H1 (cell line): ENCODE data around the gene MTM1. TPM values are rescaled to one million over a fixed set of nuclear protein-coding genes. Genes with fewer than 3 reads are reported as not detected.

Source experiments
- CTCF ChIA-PET: fragments of 300-600 bp; sonication (Branson Sonifier 250); formaldehyde crosslinking; loops from one replicate; lab custom pipeline; 2021; ENCODE audit not compliant: partially characterized antibody; lab: Charles Lee
- POLR2A ChIA-PET: fragments of 300-600 bp; sonication (Branson Sonifier 250); formaldehyde crosslinking; loops from one replicate; lab custom pipeline; 2021; ENCODE audit warnings: inconsistent platforms; ENCODE audit not compliant: partially characterized antibody; lab: Charles Lee
- DNase-seq, 2 experiments: peaks; one replicate each; pipeline versions ENCODE4 v3.0.0 to v3.0.0-alpha.2; 2010 to 2022; ENCODE audit warnings: low spot score in 2 of 2, low read depth in 1 of 2, mixed read lengths in 1 of 2
- FAIRE-seq: peaks from 2 replicates; lab custom pipeline; 2011; peaks lifted over from hg19 to GRCh38; lab: Jason Lieb, UNC
- H2AFZ ChIP-seq: 2 replicates; pipeline ENCODE4 v1.8.1; 2012; ENCODE audit warnings: low read length, inconsistent platforms
- H2AK5ac ChIP-seq: 2 replicates; pipeline ENCODE4 v1.6.1; 2013; ENCODE audit warnings: low read depth, low read length
- H2BK120ac ChIP-seq: replicated peaks from 2 replicates; pipeline ENCODE3; 2013; ENCODE audit warnings: low read depth, low read length, inconsistent platforms
- H2BK12ac ChIP-seq: 2 replicates; pipeline ENCODE4 v1.6.1; 2013; ENCODE audit warnings: low read depth, low read length
- H2BK15ac ChIP-seq: 2 replicates; pipeline ENCODE4 v1.6.1; 2013; ENCODE audit warnings: low read length
- H2BK20ac ChIP-seq: 2 replicates; pipeline ENCODE4 v1.6.1; 2013; ENCODE audit warnings: low read length
- H2BK5ac ChIP-seq: 2 replicates; pipeline ENCODE4 v1.6.1; 2013; ENCODE audit warnings: low read depth, low read length
- H3K14ac ChIP-seq: 2 replicates; pipeline ENCODE4 v1.6.1; 2013; ENCODE audit warnings: inconsistent platforms; ENCODE audit not compliant: insufficient read length
- H3K18ac ChIP-seq: 2 replicates; pipeline ENCODE4 v1.6.1; 2013; ENCODE audit warnings: low read length; ENCODE audit errors: extremely low read depth
- H3K23ac ChIP-seq: 2 replicates; pipeline ENCODE4 v1.6.1; 2013; ENCODE audit warnings: inconsistent platforms; ENCODE audit not compliant: insufficient read length
- H3K23me2 ChIP-seq: 2 replicates; pipeline ENCODE4 v1.6.1; 2013; ENCODE audit warnings: low read depth, low read length
- H3K27ac ChIP-seq: 2 replicates; pipeline ENCODE4 v1.6.1; 2011; ENCODE audit warnings: low read depth, low read length, inconsistent platforms
- H3K27me3 ChIP-seq, 4 experiments: replicated peaks in 1 of 4; 1 replicate in 1 of 4; 2 replicates in 3 of 4; pipeline versions ENCODE4 v1.6.1 to v1.8.1; 2011 to 2013; ENCODE audit warnings: low read length in 3 of 4, mild to moderate bottlenecking in 3 of 4, inconsistent platforms in 2 of 4, mixed read lengths in 2 of 4, moderate library complexity in 1 of 4; ENCODE audit not compliant: control insufficient read depth in 3 of 4, insufficient read depth in 3 of 4; ENCODE audit errors: extremely low read depth in 1 of 4
- H3K36me3 ChIP-seq, 4 experiments: 2 replicates each; pipeline versions ENCODE4 v1.6.1 to v1.8.1; 2011 to 2013; ENCODE audit warnings: mild to moderate bottlenecking in 4 of 4, low read length in 3 of 4, moderate library complexity in 2 of 4, control low read depth in 1 of 4, inconsistent platforms in 1 of 4; ENCODE audit not compliant: insufficient read depth in 4 of 4, control insufficient read depth in 2 of 4
- H3K4ac ChIP-seq: replicated peaks from 2 replicates; pipeline ENCODE3; 2013; ENCODE audit warnings: low read length, low read depth, mixed read lengths, inconsistent platforms; ENCODE audit not compliant: insufficient read length
- H3K4me1 ChIP-seq, 4 experiments: replicated peaks in 1 of 4; 1 replicate in 1 of 4; 2 replicates in 3 of 4; pipeline versions ENCODE4 v1.6.1 to v1.8.1; 2011 to 2013; ENCODE audit warnings: low read length in 3 of 4, inconsistent platforms in 2 of 4, mixed read lengths in 1 of 4; ENCODE audit not compliant: insufficient read depth in 4 of 4, control insufficient read depth in 3 of 4
- H3K4me2 ChIP-seq, 2 experiments: 2 replicates each; pipeline versions ENCODE4 v1.6.1 to v1.8.1; 2011 to 2013; ENCODE audit warnings: low read depth in 2 of 2, low read length in 2 of 2, control low read depth in 1 of 2, inconsistent platforms in 1 of 2, mild to moderate bottlenecking in 1 of 2; ENCODE audit not compliant: insufficient read depth in 1 of 2
- H3K4me3 ChIP-seq, 4 experiments: fragments of 200-600, 300-600 bp in 1 of 4; sonication (generic), shearing (Covaris generic), sonication (Bioruptor Twin) in 1 of 4; 2 replicates each; pipeline versions ENCODE4 v1.5.1 to v1.8.1; 2011 to 2016; ENCODE audit warnings: low read length in 4 of 4, low read depth in 3 of 4, control low read depth in 2 of 4, inconsistent platforms in 2 of 4, mild to moderate bottlenecking in 2 of 4, mixed read lengths in 1 of 4, moderate library complexity in 1 of 4; ENCODE audit not compliant: insufficient read depth in 2 of 4; ENCODE audit errors: extremely low read depth in 1 of 4
- H3K56ac ChIP-seq: replicated peaks from 2 replicates; pipeline ENCODE3; 2013; ENCODE audit warnings: low read depth, mild to moderate bottlenecking, mixed read lengths, low read length, inconsistent platforms; ENCODE audit not compliant: insufficient read length
- H3K79me1 ChIP-seq: 2 replicates; pipeline ENCODE4 v1.6.1; 2013; ENCODE audit warnings: low read depth, low read length, control low read depth
- H3K79me2 ChIP-seq, 2 experiments: 2 replicates each; pipeline versions ENCODE4 v1.6.1 to v1.8.1; 2012 to 2013; ENCODE audit warnings: low read length in 2 of 2, mild to moderate bottlenecking in 2 of 2, inconsistent platforms in 1 of 2; ENCODE audit not compliant: insufficient read depth in 2 of 2, control insufficient read depth in 1 of 2
- H3K9ac ChIP-seq, 4 experiments: replicated peaks in 1 of 4; 1 replicate in 1 of 4; 2 replicates in 3 of 4; pipeline versions ENCODE4 v1.6.1 to v1.8.1; 2011 to 2013; ENCODE audit warnings: low read depth in 3 of 4, low read length in 3 of 4, control low read depth in 2 of 4, mild to moderate bottlenecking in 2 of 4, moderate library complexity in 2 of 4, inconsistent platforms in 1 of 4; ENCODE audit errors: extremely low read depth in 1 of 4
- H3K9me3 ChIP-seq, 2 experiments: 2 replicates each; pipeline versions ENCODE4 v1.6.1 to v1.8.1; 2012 to 2013; ENCODE audit warnings: mild to moderate bottlenecking in 2 of 2, moderate library complexity in 2 of 2, control low read depth in 1 of 2, inconsistent platforms in 1 of 2, low read depth in 1 of 2, low read length in 1 of 2, mixed read lengths in 1 of 2; ENCODE audit not compliant: insufficient read depth in 2 of 2
- H4K20me1 ChIP-seq, 2 experiments: replicated peaks in 1 of 2; 2 replicates each; pipeline versions ENCODE3 to v1.8.1; 2011 to 2013; ENCODE audit warnings: inconsistent platforms in 2 of 2, low read length in 2 of 2, mild to moderate bottlenecking in 1 of 2; ENCODE audit not compliant: insufficient read depth in 2 of 2, control insufficient read depth in 1 of 2
- H4K5ac ChIP-seq: 2 replicates; pipeline ENCODE4 v1.6.1; 2013; ENCODE audit warnings: low read length, low read depth, mixed read lengths, inconsistent platforms; ENCODE audit not compliant: insufficient read length
- H4K8ac ChIP-seq: 2 replicates; pipeline ENCODE4 v1.8.0; 2013; ENCODE audit warnings: mild to moderate bottlenecking, moderate library complexity, low read length, inconsistent platforms; ENCODE audit not compliant: insufficient read depth; ENCODE audit errors: extremely low read depth
- H4K91ac ChIP-seq: replicated peaks from 2 replicates; pipeline ENCODE3; 2013; ENCODE audit warnings: low read length, mixed read lengths, inconsistent platforms; ENCODE audit not compliant: insufficient read length
- ATF2 ChIP-seq: IDR thresholded peaks from 2 replicates; pipeline ENCODE4 v1.6.1; 2012; ENCODE audit warnings: low read length, inconsistent platforms
- SIX5 ChIP-seq: IDR thresholded peaks from 2 replicates; pipeline ENCODE4 v1.6.1; 2011; ENCODE audit warnings: mild to moderate bottlenecking, low read depth, low read length
- SP2 ChIP-seq: IDR thresholded peaks from 2 replicates; pipeline ENCODE4 v1.6.1; 2012; ENCODE audit warnings: mild to moderate bottlenecking, low read length, inconsistent platforms
- SP4 ChIP-seq: IDR thresholded peaks from 2 replicates; pipeline ENCODE4 v1.6.1; 2012; ENCODE audit warnings: low read length, inconsistent platforms
- WGBS, 2 experiments: shearing (Covaris generic) in 1 of 2; methylation state at CpG; one replicate each; pipeline versions ENCODE4 v1.1.6 to v1.1.7; 2013 to 2015; ENCODE audit warnings: low lambda C conversion rate in 2 of 2, mixed read lengths in 2 of 2, inconsistent platforms in 1 of 2, low coverage in 1 of 2, missing lambda C conversion rate in 1 of 2; ENCODE audit not compliant: insufficient replicate concordance in 2 of 2, insufficient coverage in 1 of 2, insufficient read length in 1 of 2; ENCODE audit errors: extremely low coverage in 1 of 2, missing lambda C conversion rate in 1 of 2; 5-methylcytosine and 5-hydroxymethylcytosine counted together
- polyA plus RNA-seq, 7 experiments: library from polyadenylated mRNA; depleted of rRNA in 3 of 7; stranded (reverse) in 5 of 7; unstranded in 2 of 7; fragments of >200 nt in 5 of 7; fragments of 200-250 nt in 2 of 7; gene quantifications; 1 replicate in 5 of 7; 2 replicates in 1 of 7; 4 replicates in 1 of 7; pipeline versions ENCODE4 v1.2.1 to v1.2.3, GENCODE V29; 2011 to 2013; ENCODE audit warnings: missing spikeins in 2 of 7, mixed read lengths in 2 of 7
- total RNA-seq: library from RNA; stranded (reverse); fragmentation: NEBNext Ultra II Directional; extraction: Animal tissue kit (Norgen Biotek cat#: 25700); gene quantifications from 2 replicates; pipeline ENCODE4 v1.2.1, GENCODE V29; 2021

MTM1 gene
- total and polyA plus RNA-seq, 2 of the 8 experiments (the other 6 are each of a cell fraction or from before 2014, with no cell fraction given) = 2.3 to 8.4 TPM

- FAIRE-seq = no peak
- Histone ChIP-seq H4K8ac (no peak overlapping the region), H3K9me3 (no peaks in the 10 kb centered on the region), H2BK12ac (no peak overlapping the region), H3K14ac (no peak overlapping the region), H3K79me1 (no peaks in the 10 kb centered on the region), H3K27ac (no peak overlapping the region), H3K23me2 (peaks cover 2% of the 10 kb centered on the region; the same call in 1 of the 2 replicates), H2BK15ac (no peak overlapping the region), H3K4ac (no peak overlapping the region), H3K4me3 (no peak overlapping the region), H2BK20ac (no peak overlapping the region), H2BK120ac (no peak overlapping the region), H3K27me3 (no peaks in the 10 kb centered on the region), H3K9ac (no peak overlapping the region), H2AK5ac (no peak overlapping the region), H3K56ac (no peak overlapping the region), H4K91ac (no peak overlapping the region), H4K5ac (no peak overlapping the region), H3K18ac (no peak overlapping the region), H2AFZ (no peak overlapping the region), H2BK5ac (no peak overlapping the region), H3K36me3 (no peaks in the 10 kb centered on the region), H3K79me2 (peaks cover 0 to 3% of the 10 kb centered on the region in 2 experiments; a peak in 2 of 4 replicates), H3K4me1 (peaks cover 0 to 2% (median 0%) of the 10 kb centered on the region in 4 experiments; a peak in 2 of 7 replicates), H3K4me2 (peak overlapping the region in 1 of 2 experiments; percentile 85; a peak in 1 of 4 replicates), H4K20me1 (no peaks in the 10 kb centered on the region), H3K23ac (no peak overlapping the region)
- WGBS, 2 experiments = 88% methylated on average over 8 of the region's 8 CpGs; no CpG with 5 or more reads in 1 of the 2 experiments
- no peak for DNase-seq
- CTCF ChIA-PET = interaction anchor here (0.7 to 2.0 kb wide), 2 partner anchors 11 to 13 kb away, joined by 3 to 7 read pairs; no protein-coding TSS in a partner anchor
- POLR2A ChIA-PET = no interaction called here
- TF ChIP-seq SP4 (no peak), SP2 (no peak), ATF2 (no peak), SIX5 (no peak)
Measured at GRCh38 chrX:150694738-150695410, 126.5 kb downstream of the MTM1 start.
